AG20443 (cell line): ENCODE data around the gene SOBP.

Source experiments
- DNase-seq: peaks from one replicate; pipeline ENCODE4 v3.0.0; 2012; ENCODE audit warnings: low spot score, mixed read lengths

The SOBP gene

DNA sequence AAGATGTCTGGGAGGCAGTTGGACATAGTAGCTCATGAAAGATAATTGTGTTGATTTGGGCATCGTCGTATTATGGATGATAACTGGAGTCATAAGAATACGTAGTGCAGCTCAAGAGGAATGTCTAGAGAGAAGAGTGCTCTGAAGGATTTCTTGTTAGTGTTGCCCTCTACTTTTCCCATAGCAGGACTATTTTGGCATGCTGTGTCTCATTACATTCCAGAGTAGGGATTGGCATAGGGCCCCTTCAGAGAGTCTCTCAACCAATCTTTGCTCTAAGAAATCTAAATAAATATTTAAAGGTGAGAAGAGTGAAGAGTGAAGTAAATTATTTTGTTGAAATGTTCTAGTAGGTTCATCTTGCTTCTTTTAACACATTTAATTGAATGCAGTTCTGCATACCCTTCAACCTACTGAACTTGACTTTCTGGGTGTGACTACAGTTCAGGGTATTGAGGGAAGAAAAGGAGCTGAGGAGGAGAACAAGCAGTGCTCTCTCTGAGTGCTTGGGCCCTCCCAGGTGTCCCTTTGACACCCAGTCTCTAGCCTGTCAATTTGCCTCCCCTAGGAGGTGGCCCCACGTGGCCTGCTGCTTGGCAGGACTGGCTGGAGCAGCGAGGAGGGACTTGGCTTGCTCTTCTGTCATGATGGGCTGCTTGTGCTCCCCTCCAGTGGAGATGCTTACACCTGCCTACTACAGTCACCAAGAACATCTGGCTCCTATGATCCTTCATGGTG is 33.3 kb downstream of the SOBP start:
- no peak for DNase-seq

DNA sequence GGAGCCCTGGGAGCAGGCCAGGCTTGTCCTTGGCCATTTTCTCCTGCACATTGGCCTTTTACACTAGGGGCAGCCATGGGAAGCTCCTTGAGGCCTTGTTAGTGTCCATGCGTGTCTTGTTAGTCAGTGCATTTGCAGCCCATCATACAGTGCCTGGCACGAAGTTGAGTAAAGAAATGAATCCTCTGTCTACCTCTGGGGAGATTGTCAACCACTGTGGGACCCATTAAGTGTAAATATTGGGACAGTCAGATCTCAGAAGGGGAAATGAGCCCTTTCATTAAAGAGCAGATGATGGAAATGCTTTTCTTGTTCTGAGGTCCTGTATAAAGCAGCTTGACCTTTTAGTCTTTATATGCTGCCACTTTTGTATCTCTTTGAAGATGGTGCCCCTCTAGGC is 33.9 kb downstream of the SOBP start:
- no peak for DNase-seq

DNA sequence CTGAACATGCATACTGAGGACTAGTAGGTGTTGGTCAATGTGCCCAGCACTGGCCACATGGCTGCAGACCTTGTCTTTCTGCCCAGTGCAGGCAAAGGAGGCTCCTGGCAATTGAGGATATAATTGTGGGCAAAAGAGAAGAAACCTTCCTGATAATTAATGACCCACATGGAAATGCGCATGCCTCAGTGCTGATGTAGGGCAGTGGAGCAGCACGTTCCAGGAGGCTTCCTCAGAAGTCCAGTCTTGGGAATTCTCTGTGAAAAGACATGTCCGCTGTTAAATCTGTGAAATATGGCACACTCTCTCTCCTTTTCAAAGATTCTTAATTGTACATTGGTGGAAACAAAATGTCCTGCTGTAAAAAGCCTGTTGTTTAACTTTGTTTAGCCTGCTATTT is 34.7 kb downstream of the SOBP start:
- DNase-seq, result no peak

DNA sequence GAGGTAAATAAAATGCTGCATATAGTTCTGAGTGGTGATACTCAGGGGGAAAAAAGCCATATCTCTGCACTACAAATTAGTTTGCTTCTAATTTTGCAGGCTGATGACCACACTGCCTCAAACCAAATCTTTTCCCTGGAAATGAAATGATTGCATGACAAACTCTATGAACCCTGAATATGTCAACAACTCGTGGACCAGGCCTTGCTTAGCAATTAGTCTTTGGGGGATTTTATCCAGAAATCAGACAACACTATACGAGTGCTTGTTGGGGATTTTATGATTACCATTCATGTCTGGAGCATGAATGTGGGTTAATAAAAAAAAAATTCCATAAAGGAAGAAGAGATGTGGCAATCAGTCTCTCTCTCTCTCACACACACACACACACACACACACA is 42.0 kb downstream of the SOBP start:
- no peak for DNase-seq

DNA sequence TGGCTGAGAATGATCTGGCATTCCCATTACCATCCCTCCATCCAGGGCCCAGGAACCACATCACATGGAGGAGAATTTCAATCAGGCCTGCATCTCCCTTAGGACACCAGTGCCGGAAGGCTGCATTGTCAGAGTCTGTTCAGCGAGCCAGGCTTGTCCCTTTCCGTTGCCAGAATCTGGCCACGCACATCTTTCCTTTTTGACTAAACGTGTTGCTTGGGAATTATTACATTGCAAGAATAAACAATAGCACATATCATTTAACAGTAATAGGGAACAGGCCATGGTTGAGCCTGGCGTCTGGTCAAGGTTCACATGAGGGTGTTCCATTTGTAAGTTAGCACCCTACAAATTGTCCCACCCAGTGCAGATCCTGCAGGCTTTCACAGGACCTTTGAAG is 42.8 kb downstream of the SOBP start:
- no peak for DNase-seq

DNA sequence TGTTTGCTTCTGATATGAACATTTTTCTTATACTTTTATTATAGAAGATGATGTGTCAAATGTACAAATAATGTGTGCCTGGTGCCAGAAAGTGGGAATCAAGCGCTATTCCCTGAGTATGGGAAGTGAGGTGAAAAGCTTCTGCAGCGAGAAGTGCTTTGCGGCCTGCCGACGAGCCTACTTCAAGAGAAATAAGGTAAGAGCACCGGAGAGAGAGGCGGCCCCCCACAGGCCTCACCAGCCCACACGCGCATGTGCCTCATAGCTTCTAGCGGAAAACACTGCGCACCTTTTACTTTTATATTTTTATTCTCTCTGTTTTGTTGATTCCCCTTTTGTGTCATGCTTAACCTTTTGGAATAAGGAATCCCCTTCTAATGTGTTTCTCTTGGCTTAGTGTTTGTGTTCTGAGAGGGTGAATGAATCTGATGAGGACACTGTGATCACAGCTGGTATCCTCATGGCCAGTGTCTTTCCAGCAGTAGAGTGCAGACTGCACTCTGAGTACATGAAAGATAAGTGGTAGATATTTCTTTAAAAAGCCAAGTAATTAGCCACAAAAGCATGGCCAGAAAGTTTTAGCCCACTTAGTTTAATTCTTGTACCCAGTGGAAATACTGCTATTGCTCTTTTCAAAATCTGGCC is 43.6 kb downstream of the SOBP start:
- no peak for DNase-seq

DNA sequence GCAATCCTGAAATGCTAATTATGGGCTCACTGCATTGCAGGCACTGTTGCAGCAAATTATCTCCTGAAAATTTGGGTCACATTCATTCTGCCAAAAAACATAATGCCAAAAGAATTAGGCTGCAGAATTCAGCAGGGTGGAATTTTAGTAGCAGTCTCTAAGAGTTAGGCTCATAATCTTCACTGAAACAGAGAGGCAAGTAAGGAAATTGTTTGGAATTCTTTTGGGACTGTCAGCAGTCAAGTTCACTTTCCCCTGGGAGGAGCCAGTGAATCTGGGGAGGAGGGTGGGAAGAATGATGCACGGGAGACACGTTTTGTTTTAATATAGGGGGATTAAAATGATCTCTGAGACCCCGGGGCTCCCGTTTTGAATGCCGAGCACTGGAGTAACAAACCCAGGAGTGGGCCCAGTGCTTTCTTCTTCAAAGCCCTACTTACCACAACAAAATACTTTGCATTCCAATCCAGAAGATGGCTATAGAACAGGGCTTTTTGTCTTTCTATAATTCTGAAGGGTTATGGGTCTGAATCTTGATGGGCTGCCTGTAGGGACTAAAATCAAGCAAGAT is 44.7 kb downstream of the SOBP start:
- DNase-seq, result no peak

DNA sequence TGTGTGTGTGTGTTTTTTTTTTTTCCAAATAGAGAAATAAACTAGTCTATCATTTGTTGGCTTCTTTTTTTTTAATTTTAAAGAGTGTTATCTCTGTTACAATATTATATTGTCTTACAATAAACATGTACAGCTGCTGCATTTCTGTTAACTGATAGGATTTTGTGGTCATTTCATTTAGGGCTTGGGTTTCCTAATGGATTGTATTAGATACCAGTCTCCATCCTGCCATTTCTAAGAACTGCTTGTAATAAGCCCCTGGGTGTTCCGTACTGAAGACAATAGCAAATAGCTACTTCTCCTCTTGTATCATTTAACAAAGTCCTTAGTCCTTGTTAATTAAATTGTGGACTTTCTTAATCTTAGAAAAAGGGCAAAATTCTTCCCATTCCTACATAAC is 45.7 kb downstream of the SOBP start:
- DNase-seq, result no peak

DNA sequence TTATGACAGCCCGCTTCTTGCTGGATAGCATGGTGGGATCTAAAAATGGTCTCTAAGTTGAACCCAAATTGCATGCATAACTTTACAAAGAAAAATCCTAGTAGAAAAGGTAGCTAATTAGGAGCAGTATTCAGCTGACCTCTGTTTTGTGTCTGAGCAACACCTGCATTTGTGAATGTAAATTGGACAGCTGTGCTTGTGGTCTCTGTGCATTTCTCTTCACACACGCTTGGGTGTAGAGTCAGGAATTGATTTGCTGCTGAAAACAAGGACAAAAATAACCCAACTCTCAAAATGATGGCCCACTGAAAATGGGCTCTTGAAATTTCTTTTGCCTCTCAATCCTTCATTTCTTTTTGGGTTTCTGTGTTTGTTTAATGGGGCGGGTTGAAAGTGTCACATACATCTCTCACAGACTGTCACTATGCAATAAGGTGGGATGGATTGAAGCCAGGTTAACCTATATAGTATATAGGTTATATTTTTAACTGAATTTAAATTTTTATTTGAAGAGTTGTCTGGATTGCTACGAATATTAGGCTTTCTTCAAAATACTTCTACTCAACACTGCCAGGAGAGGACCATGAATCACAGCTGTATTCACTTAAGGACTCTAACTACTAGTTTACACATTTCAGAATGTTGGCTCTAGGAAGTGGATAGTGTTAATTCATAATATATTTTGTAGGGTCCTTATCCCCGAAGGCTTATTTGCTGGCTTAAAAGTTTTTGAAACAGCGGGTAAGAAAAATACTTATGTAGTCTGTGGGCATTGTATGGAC is 46.5 kb downstream of the SOBP start:
- DNase-seq, result no peak

DNA sequence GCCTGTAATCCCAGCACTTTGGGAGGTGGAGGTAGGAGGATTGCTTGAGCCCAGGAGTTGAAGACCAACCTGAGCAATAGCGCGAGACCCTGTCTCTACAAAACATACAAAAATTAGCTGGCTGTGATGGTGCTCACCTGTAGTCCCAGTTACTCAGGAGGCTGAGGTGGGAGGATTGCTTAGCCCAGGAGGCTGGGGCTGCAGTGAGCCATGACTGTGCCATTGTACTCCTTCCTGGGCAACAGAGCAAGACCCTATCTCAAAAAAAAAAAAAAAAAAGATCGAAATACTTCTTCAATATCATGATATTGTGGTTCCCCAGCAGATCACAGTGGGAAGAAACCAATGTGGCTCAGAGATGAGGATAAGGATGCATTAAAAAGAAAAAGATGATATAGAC is 47.6 kb downstream of the SOBP start:
- DNase-seq, result no peak

DNA sequence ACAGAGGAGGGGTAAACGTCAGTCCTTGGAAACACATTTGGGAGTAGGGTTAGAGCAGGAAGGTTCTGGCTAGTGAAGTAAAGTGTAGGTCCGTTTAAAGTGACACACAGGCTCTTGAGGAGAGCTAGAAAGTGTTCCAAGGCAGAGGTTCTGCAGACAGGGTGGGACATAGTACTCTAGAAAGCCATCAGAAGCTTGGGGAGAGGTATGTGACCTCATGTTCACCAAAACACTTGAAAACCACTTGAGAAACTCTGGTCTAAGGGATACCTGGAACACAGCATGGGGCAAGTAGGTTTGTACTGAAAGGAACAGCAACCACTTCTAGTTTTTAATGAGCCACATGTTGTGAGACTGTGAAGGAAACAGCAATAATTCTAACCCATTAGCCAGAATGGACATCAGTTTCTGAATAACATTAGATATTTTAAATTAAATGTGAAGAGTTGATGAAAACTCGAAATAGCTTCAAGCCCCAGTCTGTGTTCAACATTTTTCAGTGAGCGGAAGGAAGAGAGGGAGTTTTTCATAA is 49.0 kb downstream of the SOBP start:
- no peak for DNase-seq

DNA sequence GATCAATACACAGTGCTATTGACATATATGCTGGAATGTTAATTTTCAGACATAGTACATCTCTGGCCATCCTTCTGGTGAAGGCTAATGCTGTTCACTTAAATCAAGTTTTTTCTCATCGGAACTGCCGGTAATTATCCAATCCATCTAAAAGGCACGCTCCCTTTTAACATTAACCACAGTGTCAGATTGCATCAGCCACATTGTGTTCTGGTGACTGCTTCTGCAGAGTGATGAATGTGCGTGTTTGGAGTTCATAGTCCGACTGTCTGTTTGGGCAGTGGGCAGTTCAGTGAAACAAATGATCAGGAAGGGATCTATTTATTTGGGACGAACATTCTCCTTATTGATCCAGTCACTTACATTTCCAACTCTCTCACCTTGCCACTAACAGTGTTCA is 49.5 kb downstream of the SOBP start:
- DNase-seq, result no peak

DNA sequence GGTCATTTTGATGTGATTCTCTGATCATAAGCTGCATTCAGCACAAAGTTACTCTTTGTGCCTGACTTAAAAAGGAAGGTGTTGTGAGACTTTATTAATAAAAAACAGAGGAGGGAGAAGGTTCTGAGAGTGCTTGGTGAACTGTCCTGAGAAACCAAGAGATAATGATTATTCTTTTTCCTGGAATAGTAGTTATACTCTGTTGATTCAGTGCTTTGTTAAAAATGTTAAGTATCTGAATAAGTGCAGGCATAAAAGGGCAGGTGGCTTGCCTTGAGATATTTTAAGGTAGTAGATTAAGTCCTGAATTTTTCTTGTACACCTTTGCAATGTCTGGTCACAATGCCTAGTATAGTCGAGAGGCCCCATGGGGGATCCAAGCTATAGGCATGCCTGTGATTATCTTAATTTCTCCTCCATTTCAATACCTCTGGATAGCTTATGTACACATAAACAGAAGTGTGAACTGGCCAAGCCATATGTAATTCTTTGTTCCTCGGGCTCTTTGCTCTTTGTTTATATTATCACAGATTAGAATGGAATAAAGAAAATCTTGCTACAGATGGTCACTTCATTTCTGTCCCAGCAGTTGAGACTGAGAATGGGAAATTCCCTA is 50.0 kb downstream of the SOBP start:
- DNase-seq, result no peak

DNA sequence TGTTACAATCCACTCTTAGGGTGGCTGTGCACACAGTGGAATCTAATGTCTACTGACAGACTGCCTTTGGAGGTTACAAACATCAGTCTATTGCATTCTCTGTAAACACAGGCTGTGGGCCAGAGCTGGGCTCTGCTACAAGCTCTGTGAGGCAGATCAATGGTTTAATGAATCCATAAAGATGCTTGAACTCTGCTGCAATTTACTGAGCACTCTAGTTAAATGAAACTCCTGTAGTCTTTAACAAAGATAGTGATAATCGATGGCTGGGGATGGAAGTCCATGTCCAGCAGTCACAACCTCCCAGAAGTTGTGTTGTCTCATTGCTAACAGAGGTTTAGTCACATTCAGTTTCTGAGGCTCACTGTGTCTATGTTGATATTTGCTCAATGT is 50.5 kb downstream of the SOBP start:
- no peak for DNase-seq

DNA sequence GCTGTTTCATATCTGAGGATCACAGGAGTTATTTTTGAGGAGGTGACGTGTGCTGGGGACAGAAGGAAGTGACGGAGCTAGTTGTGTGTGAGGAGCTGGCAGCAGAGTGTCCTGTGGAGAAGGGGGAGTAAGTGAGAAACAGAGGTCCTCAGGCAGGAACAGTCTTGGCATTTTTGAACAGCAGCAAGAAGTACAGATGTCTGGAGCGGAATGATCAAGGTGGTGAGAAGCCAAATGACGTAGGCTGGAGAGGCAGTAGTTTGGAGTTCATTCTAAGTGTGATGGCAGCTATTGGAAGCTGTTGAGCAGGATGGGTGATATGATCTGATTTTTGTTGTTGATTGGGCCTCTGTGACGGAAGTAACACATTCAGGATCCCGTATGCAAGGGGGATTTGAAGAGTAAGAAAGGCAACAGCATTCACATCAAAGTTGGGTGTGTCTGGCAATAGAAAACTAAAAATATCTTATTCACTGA is 52.3 kb downstream of the SOBP start:
- no peak for DNase-seq

DNA sequence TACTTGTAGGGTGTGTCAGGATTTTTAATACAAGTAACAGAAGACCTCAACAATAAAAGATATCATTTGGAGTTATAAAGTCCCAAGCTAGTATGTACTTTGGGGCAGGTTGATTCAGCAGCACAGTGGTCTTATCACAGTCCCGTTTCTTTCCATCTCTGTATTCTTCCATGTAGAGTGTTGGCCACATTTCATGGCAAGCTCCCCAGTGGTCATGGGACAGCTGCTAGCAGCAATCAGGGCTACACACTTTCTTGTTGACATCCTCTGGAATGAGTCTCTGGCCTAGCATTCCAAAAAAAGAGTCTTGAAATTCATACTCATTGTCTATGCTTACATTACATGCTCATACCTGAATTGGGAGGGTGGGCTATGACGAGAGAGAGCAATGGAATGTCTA is 53.2 kb downstream of the SOBP start:
- DNase-seq, result no peak

DNA sequence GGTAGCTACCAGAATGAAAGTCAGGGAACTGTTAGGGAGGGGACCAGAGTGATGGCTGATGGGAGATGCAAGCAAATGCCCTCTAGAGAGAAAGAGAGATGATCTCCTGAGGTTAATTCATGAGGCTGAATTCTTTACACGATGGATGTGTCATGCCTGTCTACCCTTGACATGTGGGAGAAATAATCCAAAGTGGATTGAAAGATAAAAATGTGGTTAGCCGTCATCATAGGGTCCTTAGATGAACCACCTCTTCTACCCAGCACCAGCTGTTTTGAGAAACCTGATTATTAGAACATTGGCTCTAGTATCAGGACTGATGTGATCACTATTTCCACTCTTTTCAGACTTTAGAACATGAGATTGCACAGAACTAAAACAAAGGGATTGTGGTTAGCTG is 53.6 kb downstream of the SOBP start:
- no peak for DNase-seq

DNA sequence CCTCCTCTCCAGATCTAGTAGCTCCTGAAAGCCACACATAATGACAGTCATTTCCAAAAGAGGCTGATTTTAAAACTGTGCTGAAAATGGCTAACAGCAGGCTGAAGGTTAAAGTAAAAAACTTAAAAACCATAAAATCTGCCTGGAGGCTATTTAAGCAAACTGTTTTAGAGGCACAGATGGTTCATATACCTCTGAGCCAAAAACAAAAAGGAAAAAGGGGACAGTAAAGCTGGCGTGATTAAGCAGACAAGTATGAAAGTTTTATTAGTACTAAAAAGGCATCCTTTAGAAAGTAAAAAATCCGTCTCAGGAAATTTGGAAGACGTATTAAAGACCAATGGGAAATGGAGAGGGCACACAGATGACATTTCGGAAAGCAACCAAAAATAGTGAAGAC is 55.8 kb downstream of the SOBP start:
- no peak for DNase-seq

DNA sequence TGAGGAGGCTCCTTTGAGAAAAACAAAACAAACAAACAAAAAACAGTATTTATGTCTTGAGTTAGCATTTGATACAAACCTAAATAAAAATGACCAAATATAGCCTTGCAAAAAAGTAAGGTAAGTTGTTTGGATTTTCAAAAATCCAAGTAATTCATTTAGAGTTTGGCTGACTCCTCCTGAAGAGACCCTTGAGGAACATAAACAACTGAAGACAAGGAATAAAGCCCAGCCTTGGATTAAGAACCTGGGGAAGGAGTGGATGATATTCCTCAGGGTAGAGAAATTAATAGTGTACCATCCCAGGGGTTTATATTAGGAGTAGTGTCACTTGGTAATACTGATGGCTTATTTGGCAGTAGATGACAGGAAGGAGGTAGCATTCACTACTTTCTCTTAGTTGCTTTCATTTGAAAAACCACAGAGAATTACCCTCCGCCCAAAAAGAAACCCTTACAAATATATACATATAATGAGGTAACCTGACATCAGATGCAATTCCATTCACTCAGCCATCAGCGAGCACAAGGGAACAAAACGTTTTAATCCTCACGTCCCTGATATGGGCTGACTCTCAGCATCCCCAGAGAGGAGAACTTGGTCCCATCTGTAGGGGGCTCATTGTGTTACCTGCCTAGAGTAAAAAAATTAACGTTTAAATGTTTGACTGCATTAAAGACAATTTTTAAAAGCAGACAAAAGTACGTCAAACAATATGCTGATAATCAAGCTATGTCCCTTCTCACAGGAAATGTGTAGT is 57.0 kb downstream of the SOBP start:
- no peak for DNase-seq

DNA sequence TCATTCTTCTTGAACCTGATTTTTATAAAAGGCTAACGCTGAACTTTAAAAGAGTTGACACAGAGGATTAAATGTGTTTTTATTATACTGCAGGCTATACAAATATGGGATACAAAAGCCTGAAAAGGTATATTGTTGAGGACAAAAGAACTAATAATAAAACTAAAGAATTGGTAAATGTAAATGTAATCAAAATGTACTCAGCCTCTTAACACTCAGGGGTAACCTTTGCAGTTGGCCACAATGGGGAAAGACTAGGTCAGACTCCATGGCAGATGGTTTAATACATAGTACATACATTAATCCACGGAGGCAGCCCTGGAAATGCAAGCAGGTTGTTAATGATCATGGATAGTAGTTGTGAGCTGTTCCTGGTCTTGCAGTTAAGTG is 57.5 kb downstream of the SOBP start:
- no peak for DNase-seq

DNA sequence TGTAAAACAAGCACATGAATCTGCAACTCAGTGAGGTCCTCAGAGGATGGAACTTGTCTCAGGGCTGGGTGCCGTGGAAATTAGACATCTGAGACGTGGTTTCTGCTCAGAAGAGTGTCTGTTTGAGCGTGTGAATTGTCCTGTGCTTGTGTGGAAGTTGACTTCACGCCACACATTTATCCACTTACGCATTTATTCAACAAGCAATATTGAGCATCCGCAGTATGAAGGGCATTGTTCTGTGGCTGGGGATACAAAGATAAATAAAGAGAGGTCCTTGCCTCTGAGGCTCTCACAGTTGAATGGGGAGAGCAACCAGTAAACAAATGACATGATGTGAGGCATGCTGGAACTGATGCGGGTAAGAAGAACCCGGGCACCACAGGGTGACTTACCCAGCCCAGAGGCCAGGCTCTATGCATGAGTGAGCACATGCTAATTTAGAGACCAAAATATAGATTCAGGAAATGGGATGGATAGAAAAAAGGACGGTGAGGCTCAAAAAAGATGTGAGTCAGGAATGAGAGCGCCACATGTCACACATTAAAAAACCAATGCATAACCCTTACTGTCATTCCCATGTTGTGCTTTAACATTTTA is 60.4 kb downstream of the SOBP start:
- no peak for DNase-seq
